Measurements from ENCODE around the gene CDK1. TPM values are rescaled to one million over a fixed set of nuclear protein-coding genes. Genes with fewer than 3 reads are reported as not detected.
"Not testable (repeated sequence)": the region's sequence is repeated elsewhere in the genome, so short reads cannot be mapped to it uniquely, and the experiment has no call there.

The CDK1 gene
- total RNA-seq, 1 donor from 2014 or later = 4.1 TPM

- intact Hi-C loops (cut with DNase I) = no loop called here
- DNase-seq (ENCODE audit: missing footprints) = no peak
Observed at GRCh38 chr10:60807499-60807898, 29.2 kb downstream of the CDK1 start.

GRCh38 chr10:60808036-60808435, 29.8 kb downstream of the CDK1 start:
- no peak for ATAC-seq
- intact Hi-C loops (cut with DNase I) = no loop called here
- no peak for DNase-seq (ENCODE audit: missing footprints)

More at GRCh38 chr10:60807499-60807898, 29.2 kb downstream of the CDK1 start:
- ATAC-seq = no peak

GRCh38 chr10:60809157-60809556, 30.9 kb downstream of the CDK1 start:
- ATAC-seq (no peak), DNase-seq (ENCODE audit: missing footprints) (no peak)
- intact Hi-C loops (cut with DNase I) = no loop called here

GRCh38 chr10:60810437-60811182, 32.3 kb downstream of the CDK1 start:
- DNase-seq (ENCODE audit: missing footprints) = no peak
- intact Hi-C loops (cut with DNase I) = loop anchor here (5.0 kb wide), 1 partner anchor 922 kb away; no protein-coding TSS in a partner anchor
- peak; percentile 94 for ATAC-seq

- ATAC-seq (peak; percentile 94), DNase-seq (ENCODE audit: missing footprints) (no peak)
- intact Hi-C loops (cut with DNase I) = loop anchor here (2.0 to 5.0 kb wide), 3 partner anchors 148 to 465 kb away; no protein-coding TSS in a partner anchor
Observed at GRCh38 chr10:60816628-60817397, 38.5 kb downstream of the CDK1 start.

- intact Hi-C loops (cut with DNase I) = loop anchor here (2.0 to 5.0 kb wide), 3 partner anchors 147 to 465 kb away; no protein-coding TSS in a partner anchor
- peak; percentile 64 for ATAC-seq
- DNase-seq (ENCODE audit: missing footprints) = no peak
Observed at GRCh38 chr10:60817398-60817805, 39.1 kb downstream of the CDK1 start.

GRCh38 chr10:60818134-60818770, 40.0 kb downstream of the CDK1 start:
- no peak for ATAC-seq
- DNase-seq (ENCODE audit: missing footprints) = no peak
- intact Hi-C loops (cut with DNase I) = loop anchor here (5.0 kb wide), 2 partner anchors 324 to 464 kb away; no protein-coding TSS in a partner anchor

- intact Hi-C loops (cut with DNase I) = loop anchor here (5.0 kb wide), 2 partner anchors 323 to 463 kb away; no protein-coding TSS in a partner anchor
- no peak for ATAC-seq
- DNase-seq (ENCODE audit: missing footprints) = no peak
Observed at GRCh38 chr10:60819271-60819670, 41.0 kb downstream of the CDK1 start.

- no peak for ATAC-seq
- intact Hi-C loops (cut with DNase I) = no loop called here
Observed at GRCh38 chr10:60820093-60820754, 41.9 kb downstream of the CDK1 start.

GRCh38 chr10:60821656-60822055, 43.4 kb downstream of the CDK1 start:
- DNase-seq (ENCODE audit: missing footprints) (no peak), ATAC-seq (no peak)
- intact Hi-C loops (cut with DNase I) = no loop called here

More at GRCh38 chr10:60820093-60820754, 41.9 kb downstream of the CDK1 start:
- no peak for DNase-seq (ENCODE audit: missing footprints)

- ATAC-seq (no peak), DNase-seq (ENCODE audit: missing footprints) (no peak)
- intact Hi-C loops (cut with DNase I) = no loop called here
Observed at GRCh38 chr10:60822809-60823208, 44.5 kb downstream of the CDK1 start.

GRCh38 chr10:60823324-60823723, 45.0 kb downstream of the CDK1 start:
- DNase-seq (ENCODE audit: missing footprints) = no peak
- ATAC-seq = no peak
- intact Hi-C loops (cut with DNase I) = no loop called here

- intact Hi-C loops (cut with DNase I) = no loop called here
- ATAC-seq (no peak), DNase-seq (ENCODE audit: missing footprints) (no peak)
Observed at GRCh38 chr10:60825520-60825919, 47.2 kb downstream of the CDK1 start.

- peak; percentile 67 for ATAC-seq
- intact Hi-C loops (cut with DNase I) = no loop called here
- DNase-seq (ENCODE audit: missing footprints) = no peak
Observed at GRCh38 chr10:60827791-60828488, 49.7 kb downstream of the CDK1 start.

GRCh38 chr10:60828489-60828852, 50.2 kb downstream of the CDK1 start:
- ATAC-seq (no peak), DNase-seq (ENCODE audit: missing footprints) (no peak)
- intact Hi-C loops (cut with DNase I) = no loop called here

- intact Hi-C loops (cut with DNase I); DNase-seq (ENCODE audit: missing footprints); ATAC-seq: not testable (repeated sequence)
Observed at GRCh38 chr10:60832136-60832535, 53.9 kb downstream of the CDK1 start.

- DNase-seq (ENCODE audit: missing footprints) (no peak), ATAC-seq (no peak)
- intact Hi-C loops (cut with DNase I) = no loop called here
Observed at GRCh38 chr10:60834401-60834800, 56.1 kb downstream of the CDK1 start.

- intact Hi-C loops (cut with DNase I) = no loop called here
- no peak for ATAC-seq
Observed at GRCh38 chr10:60835049-60835448, 56.8 kb downstream of the CDK1 start.

More at GRCh38 chr10:60835049-60835448, 56.8 kb downstream of the CDK1 start:
- no peak for DNase-seq (ENCODE audit: missing footprints)
